Activated CD4-positive, alpha-beta T cell treated with anti-CD3 and anti-CD28 coated beads for 48 hours (primary cell): ENCODE results near the gene KLHDC4.
"Not testable (repeated sequence)": the region's sequence is repeated elsewhere in the genome, so short reads cannot be mapped to it uniquely, and the experiment has no call there.

Source experiments
- DNase-seq: peaks from one replicate; pipeline ENCODE4 v3.0.0-alpha.2; 2020

The KLHDC4 gene

GRCh38 chr16:87765776-87766484 is at the start of gene KLHDC4:
Gene KLHDC4, minus strand, starts transcription at chr16:87765986. Its CDS starts 96 bp downstream, at chr16:87765890.
- DNase-seq, result peak; percentile 93

GRCh38 chr16:87815567-87815966 is 49.8 kb upstream of the KLHDC4 start:
- no peak for DNase-seq

GRCh38 chr16:87812200-87812656 is 46.4 kb upstream of the KLHDC4 start:
- DNase-seq, result no peak

- DNase-seq, result not testable (repeated sequence)
These were observed 45.7 kb upstream of the KLHDC4 start for GRCh38 chr16:87811454-87811853.

- DNase-seq, result no peak
These were observed 43.5 kb upstream of the KLHDC4 start for GRCh38 chr16:87809150-87809902.

- no peak for DNase-seq
These were observed 42.3 kb upstream of the KLHDC4 start for GRCh38 chr16:87808108-87808507.

GRCh38 chr16:87806641-87807546 is 41.1 kb upstream of the KLHDC4 start:
- peak; percentile 77 for DNase-seq

GRCh38 chr16:87806261-87806640 is 40.5 kb upstream of the KLHDC4 start:
- peak; percentile 59 for DNase-seq

GRCh38 chr16:87803385-87803784 is 37.6 kb upstream of the KLHDC4 start:
- no peak for DNase-seq

- DNase-seq, result no peak
These were observed 36.9 kb upstream of the KLHDC4 start for GRCh38 chr16:87802670-87803069.

- DNase-seq, result no peak
These were observed 36.0 kb upstream of the KLHDC4 start for GRCh38 chr16:87801679-87802259.

- no peak for DNase-seq
These were observed 34.7 kb upstream of the KLHDC4 start for GRCh38 chr16:87800497-87800896.

- no peak for DNase-seq
These were observed 29.6 kb upstream of the KLHDC4 start for GRCh38 chr16:87795336-87795735.

- DNase-seq, result no peak
These were observed 28.8 kb upstream of the KLHDC4 start for GRCh38 chr16:87794485-87795078.

- no peak for DNase-seq
These were observed 26.4 kb upstream of the KLHDC4 start for GRCh38 chr16:87792205-87792565.

GRCh38 chr16:87791295-87792204 is 25.8 kb upstream of the KLHDC4 start:
- no peak for DNase-seq

GRCh38 chr16:87790292-87791100 is 24.7 kb upstream of the KLHDC4 start:
- DNase-seq, result no peak

GRCh38 chr16:87789437-87790291 is 23.9 kb upstream of the KLHDC4 start:
- DNase-seq, result no peak

- DNase-seq, result not testable (repeated sequence)
These were observed 23.1 kb upstream of the KLHDC4 start for GRCh38 chr16:87788730-87789436.
